A204.1 (cell line): ENCODE data around the gene AGBL4.

ENCODE experiments used
- FAIRE-seq: peaks from 2 replicates; lab custom pipeline; 2012; peaks lifted over from hg19 to GRCh38; lab: Jason Lieb, UNC

Gene AGBL4

DNA sequence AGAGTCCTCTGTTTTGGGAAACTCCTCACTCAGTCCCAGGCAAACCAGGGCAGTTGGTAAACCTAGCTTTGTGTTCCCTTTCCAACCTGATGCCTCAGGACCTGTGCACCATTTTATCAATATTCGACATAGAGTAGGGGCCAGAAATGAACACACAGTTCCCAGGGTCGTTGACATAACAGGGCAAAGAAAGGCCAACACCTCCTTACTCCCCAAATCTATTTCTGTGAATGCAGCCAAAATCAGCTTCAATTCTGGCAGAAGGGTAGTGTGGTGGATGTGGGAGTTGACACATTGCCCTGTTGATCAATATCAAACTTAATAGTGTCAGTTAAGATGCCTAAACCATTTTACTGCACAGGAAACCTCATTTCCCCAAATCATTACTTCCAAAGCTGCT lies 1447.2 kb downstream of the AGBL4 start:
- FAIRE-seq: no peak

DNA sequence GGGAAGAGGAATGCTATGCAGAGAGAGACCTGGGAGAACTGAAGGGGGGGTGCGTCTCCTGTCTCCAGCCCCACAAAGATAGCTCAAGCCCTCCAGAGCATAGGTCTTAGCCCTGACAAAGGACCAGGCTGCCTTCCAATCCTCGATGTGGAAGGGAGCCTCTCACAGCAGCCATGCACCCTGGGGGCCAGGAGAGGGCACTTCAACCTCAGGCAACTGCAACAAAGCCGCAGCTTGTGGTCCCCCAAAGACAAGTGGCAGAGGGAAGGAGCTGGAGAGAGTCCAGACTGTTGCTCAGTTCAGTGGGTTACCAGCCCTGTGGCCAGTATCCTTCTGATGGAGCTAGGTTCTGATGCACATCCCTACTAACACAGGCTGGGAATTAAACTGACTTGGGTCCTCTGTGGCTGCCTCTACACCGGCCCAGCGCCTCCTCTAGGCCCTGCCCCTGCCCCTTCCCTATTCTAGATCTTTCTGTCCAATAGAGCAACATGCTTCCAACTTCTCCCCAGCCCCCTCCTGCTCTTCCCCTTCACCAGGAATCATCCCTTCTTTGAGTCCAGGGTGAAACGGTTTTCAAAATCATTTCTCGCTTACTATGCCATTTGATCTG lies 1451.0 kb downstream of the AGBL4 start:
- FAIRE-seq: no peak

DNA sequence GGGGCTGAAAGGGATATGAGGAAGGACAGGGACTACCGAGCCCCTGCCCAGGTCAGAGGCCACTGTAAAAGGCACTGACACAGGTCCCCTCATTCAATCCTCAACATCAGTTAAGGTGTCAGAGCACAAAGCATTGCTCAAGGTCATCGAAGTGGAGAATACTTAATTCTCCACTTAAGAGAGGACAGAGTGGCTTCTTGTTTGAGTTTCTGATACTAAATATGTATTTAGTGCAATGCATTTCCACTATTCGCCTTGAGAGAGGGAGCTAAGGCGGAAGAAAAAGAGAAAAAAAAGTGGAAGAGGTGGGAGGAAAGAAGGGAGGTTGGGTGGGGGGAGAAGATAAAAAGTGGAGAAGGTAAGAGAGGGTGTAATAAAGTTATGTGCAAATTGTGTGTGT lies 1451.6 kb downstream of the AGBL4 start:
- no peak for FAIRE-seq

DNA sequence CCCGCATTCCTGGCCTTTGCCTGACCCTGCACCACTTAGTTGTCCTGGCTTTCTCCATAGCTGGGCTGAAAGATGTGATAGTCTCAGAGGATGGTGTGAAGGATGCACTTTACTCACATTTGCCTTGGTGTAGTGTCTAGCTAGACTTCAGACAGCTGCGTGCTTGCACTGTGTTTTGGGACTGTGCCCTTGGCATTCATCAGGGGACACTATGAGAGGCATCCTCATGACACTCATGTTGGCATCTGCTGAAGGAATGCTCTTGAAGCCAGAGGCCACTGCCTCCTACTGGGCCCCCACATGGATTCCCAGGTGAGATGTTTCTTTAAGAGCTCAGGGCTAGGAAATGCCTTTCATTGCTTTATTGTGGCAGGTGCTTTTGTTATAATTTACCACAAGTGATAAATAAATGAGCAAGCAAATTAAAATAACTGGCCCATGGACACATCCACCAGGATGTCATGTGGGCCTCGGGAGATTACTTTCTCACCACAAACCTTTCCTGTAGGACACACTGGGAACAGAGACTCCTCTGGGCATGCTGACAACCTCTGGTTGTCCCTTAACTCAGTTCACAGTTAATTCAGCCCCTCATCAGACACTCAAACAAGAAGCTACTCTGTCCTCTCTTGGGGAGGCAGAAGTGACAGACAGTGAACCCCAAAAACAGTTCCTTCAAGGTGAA lies 1452.3 kb downstream of the AGBL4 start:
- FAIRE-seq: no peak

DNA sequence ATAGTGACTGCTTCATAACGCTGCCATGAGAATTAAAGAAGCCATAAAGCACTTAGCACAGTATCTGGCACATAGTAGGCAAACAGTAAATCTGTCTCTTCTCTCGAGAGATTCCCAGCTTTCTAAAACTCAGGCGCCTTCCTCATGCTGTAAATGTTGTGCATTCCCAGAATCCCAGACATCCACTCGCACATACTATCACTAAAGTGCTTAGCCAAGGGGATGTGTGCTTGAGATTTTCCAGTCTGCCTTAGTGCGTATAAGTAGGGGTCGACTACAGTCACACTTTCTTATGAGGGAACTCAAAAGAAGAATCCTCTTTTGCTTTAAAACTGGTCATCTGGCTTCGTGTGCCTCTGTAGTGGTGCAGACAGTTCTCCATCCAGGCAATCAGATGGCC lies 1453.2 kb downstream of the AGBL4 start:
- FAIRE-seq: no peak

DNA sequence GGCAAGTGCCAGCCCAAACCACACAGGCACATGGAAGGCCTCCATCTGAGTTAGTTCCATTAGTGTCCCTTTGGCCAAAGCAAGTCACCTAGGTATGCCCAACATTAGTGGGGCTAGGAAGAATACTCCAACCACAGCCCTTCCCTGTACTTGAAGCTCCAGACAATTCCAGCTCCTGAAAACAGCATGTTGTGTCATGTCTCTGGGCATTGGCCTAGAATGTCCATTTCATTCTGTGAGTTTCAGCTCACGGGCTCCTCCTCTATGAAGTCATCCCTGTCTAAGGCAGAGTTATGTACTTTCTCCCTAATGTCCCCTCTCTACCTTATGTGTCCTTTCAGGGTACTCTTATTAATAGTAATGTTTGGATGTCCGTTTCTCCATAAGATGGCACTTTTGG lies 1455.3 kb downstream of the AGBL4 start:
- FAIRE-seq: no peak

DNA sequence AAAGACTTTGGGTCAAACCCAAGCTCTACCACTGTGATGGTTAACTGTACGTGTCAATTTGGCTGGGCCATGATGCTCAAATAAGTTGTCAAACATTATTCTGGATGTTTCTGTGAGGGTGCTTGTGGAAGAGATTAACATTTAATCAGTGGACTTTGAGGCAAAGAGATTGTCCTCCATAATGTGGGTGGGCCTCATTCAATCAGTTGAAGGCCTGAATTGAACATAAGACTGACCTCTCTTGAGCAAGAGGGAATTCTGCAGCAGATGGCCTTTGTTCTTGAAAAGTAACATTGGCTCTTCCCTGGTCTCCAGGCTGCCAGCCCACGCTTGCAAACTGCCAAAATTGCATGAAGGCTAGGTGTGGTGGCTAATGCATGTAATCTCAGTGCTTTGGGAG lies 1457.3 kb downstream of the AGBL4 start:
- no peak for FAIRE-seq

DNA sequence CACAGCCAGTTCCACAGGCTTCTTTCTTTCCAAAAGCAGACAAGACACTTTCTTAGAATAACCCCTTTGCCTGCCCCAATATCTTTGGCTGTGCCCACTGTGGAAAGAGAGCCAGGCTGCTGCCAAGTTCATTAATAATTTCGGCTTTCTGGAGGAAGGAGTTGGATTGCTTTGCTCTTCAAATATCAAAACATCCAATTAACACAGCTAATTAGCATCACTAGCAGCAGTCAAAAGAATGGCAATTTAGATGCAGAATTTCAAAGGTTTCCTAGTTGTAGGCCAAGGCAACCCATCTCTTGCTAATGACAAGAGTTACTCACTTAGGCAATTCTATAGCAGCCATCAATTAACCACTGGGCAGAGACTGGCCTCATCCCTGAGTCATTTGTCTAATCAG lies 1460.7 kb downstream of the AGBL4 start:
- no peak for FAIRE-seq

DNA sequence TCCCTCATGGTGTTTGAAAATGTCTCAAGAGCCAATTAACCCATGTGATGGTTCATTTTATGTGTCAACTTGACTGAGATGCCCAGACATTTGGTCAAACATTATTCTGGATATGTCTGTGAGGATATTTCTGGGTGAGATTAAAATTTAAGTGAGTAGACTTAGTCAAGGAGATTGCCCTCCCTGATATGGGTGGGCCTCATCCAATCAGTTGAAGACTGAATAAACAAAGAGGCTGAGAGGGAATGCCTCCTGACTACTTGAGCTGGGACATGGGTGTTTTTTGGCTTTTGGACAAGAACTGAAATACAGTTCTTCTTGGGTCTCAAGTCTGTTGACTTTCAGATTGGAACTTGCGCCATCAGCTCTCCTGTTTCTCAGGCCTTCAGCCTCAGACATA lies 1462.3 kb downstream of the AGBL4 start:
- no peak for FAIRE-seq

DNA sequence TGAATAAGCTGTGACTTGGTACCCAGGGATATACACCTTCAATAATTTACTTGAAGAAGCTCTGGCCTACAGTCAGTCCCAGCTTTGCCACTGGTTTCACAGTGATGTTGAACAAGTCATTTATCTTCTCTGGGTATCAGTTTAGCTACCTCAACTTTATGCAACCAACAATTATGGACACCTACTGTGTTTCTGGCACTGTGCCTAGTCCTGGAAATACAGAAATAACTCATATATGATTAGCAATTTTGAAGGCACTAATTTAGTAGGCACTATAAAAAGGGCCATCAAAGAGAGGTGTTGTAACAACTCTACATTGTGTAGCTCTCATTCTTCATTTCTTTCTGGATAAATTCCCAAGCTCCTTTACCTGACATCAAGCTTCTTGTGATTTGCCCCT lies 1463.2 kb downstream of the AGBL4 start:
- FAIRE-seq: no peak

DNA sequence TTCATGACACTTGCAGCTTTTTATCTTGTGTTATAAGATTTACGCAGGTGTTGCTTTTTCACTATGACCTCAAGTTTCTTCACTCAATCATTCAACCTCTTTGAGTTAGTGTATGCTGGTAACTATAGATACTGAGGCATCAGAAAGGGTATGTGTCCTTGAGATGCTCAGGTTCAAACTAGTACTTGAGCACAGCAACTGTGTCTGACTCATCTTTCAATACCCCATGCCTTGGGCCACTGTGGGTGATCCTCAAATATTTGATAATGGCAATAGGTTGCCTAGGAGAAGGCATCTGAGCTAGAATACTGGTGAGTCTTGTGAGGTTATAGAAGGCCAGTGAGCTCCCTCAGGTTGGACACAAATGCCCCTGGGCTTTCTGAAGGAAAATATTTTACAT lies 1463.6 kb downstream of the AGBL4 start:
- FAIRE-seq: no peak

DNA sequence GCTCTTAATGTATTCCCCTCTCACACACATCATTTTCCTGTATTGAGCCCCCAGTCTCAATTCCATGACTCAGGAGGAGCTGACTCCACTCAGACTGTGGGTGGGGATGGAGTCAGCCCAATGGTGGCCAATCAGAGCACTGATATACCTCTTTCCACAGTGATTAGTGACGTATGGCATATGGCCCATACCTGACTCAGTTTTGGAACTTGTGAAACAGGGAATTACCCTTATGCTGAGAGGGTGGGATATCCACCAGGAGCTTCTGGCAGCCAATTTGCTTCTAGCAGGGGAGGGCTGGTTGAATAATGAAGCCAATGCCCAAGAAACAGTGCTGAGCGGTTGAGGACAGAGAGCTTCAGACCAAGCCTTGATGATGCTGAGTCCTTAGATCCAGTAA lies 1465.4 kb downstream of the AGBL4 start:
- no peak for FAIRE-seq

DNA sequence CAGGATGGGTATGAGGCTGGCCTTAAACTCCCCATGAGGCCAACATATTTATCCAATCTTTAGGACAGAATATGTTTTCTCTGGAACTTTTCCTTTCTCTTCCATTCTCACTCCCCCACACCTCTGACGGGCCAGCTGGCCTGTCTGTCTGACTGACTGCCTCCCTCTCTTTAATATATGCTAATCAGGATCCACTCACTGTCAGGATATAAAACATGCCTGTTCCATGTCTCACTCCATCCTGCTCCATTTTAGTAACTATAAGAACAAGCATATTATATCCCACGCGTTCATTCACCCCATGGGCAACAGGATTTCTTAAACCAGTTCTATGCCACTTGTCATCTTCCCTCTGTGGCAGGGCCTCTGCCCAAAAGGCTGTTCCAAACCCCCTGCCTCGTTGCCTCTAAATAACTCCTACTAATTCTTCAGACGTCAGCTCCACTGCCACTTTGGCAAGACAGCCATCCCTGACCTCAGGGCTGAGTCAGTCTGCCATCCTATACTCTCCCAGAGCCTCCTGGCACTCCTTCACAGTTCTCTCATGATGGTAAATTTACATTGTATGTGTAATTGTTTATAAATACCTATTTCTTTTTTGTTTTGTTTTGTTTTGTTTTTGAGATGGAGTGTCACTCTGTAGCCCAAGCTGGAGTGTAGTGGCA lies 1467.4 kb downstream of the AGBL4 start:
- FAIRE-seq: no peak

DNA sequence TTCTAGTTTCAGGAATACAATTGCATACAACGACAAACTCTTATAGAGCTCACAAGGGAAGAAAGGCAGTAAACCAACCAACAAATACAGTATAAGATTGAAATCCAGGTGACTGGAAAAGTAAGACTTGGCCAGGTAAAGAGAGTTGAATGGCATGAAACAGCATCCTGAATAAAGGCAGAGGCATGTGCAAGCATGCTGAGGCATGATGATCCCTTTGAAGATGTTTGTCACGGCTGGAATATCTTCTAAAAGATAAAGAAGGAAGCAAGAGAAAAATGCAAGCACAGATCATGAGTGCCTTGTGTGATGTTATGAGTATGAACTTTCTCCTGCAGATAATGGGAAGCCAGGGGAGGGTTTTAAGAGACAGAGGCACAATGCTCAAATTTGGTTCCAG lies 1468.5 kb downstream of the AGBL4 start:
- no peak for FAIRE-seq

DNA sequence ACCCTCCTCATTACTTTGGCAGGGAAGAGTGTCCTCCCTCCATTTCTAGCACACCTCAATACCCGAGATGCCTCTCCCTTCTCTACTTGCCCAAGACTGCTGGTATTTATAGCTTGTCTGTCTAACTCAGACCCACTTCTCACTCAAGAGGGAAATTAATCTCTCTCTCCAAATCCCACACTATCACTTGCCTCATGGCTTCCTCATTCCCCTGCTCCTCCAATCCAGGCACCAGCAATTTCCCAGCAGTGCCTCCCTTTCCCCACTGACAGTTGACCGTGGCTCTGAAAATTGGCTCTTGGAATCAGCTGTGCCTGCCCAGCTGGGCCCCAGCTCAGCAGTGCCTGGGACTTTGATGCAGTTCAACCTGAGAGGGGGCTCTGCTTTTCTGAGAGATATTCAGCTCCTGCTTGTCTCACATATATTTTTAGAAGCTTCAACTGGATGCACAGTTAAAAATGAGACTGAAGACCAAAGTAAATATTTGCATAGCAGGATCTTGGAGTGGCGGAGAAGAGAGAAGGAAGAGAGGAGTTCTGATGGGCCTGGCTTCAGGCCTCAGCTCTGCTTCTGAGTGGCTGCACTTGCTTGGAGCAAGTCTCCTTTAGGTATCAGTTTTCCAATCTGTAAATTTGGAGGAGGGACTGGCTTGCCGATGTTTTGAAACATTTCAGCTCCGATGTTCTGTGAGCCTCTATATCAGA lies 1470.7 kb downstream of the AGBL4 start:
- no peak for FAIRE-seq

DNA sequence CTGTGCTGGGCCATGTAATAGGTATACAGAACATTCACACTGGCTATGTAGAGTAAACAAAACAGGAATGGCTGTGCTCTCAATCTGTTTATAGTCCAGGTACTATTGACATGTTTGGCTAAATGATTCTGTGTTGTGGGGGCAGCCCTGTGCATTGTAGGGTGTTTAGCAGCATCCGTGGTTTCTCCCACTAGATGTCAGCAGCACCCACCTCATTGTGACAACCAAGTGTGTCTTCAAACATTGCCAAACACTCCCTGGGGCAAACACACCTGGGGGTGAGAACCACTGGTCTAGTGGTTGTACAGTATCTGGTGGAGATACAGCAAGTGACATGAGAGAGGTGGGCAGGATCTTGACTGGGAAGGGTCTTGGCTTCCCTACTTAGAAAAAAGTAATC lies 1471.3 kb downstream of the AGBL4 start:
- no peak for FAIRE-seq

DNA sequence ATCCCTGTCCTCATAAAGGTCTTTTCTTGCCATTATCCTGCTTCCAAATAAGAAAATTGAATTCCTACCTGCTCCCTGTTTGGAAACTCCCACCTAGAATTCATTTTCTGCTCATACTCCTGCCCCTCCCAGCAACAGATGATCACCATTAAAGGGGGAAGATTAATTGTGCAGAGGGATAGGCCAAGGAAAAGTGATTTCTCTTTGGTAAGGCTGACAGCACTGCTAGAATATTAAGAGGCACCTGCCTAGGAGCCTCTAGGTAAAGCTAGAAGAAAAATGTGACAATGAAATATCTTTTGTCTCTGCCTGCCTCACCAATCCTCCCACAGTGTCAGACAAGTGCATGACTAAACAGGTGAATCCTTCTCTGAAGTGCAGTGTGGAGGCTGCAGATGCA lies 1474.8 kb downstream of the AGBL4 start:
- no peak for FAIRE-seq

DNA sequence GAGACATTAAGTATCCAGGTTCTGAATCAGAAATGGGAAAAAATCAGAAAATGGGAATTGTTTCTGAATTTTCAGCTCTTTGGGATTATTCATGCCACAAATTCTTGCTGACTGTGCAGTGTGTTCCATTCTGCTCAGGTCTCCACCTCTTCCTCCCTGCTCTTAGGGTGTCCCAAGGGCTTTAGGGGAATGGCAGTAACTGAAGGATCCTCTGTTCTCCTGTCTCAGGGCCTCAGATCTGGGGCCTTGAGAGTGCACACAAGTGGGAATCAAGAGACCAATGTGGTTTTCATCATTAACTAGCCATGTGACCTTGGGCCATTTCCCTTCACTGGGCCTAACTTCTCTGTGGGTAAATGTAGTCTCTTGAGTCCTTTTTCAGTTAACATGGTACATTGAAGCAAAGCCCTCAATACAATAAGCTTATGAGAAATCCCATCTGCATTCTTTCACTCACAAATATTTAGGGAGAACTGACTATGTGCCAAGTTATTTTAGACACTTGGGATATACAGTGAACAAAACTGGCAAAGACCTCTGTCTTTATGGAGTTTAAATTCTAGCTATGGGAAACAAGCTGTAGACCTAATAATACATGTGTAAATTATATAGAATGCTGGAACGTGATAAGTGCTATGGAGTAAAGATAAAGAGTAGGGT lies 1476.1 kb downstream of the AGBL4 start:
- no peak for FAIRE-seq

DNA sequence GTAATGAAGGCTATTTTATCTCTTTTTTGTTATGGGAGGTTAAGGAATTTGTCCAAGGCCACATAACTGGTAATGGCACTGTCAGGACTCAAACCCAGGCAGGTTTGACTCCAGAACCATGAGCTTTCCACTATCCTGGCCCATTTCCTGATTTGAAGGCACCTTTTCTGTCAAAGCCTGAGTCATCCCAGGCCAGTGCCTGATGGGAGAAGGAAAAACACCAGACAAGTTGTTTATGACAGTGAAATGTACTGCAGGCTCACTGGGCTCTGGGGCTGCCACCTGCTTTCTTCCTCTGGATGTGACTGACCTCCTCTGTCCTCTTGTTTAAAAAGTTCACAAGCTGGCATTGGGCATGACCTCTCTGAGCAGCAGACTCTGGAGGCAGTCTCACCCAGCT lies 1479.9 kb downstream of the AGBL4 start:
- FAIRE-seq: no peak

DNA sequence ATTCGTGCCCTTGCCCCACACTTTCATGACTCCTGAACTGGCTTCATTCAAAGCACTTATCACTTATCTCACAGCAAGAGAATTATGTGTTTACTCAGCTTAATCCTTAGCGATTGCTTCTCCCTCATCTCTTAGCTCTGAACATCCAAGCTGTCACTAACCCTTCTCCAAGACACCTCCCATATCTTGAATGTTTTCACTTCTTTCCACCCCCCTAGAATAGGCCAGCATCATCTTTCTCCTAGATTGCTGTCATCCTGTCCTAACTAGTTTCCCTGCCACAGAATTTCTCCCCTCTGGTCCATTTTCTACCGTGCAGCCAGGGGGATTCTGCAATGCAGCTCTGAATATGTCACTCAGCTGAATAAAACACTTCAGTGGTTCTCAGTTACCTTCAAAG lies 1483.2 kb downstream of the AGBL4 start:
- FAIRE-seq: no peak

DNA sequence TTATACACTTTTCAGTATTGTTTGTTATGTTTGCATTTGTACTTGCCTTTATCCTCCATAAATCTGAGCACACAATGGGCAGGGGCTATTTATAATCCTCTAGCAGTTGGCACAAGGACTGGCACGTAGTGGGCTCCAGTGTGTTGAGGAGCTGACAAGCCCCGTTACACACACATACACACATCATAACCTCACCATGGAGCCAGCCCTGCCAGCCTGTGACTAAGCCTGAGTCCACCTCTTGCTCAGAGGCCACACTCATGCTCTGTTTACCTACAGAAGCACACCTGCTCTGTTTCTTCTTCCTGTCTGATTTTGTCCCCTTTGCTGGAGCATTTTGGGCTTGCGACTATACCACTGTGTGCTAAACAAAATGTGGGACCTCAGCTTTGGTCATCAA lies 1487.3 kb downstream of the AGBL4 start:
- no peak for FAIRE-seq

DNA sequence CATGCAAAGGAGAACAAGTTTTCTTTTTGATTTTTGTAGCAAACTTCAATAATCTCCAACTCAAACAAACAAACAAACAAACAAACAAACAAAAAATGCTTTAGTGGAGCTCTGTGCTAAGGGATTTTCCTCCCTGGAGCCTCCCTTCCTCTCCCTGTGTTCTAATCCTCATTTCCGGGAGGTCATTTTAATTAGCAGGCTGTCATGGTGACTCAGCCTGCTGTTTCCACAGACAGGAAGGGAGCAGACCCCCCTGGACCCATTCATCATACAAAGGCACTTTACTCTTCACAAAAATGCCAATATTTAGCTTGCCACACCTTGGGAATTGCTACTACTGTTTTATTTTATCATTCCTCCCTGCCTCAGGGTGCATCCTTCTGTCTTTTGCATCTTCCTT lies 1490.8 kb downstream of the AGBL4 start:
- no peak for FAIRE-seq
